NB4 (cell line): ENCODE measurements around the gene FAM83G.
"Not testable (repeated sequence)": the region's sequence is repeated elsewhere in the genome, so short reads cannot be mapped to it uniquely, and the experiment has no call there.

ENCODE experiments used
- CTCF ChIP-seq: IDR thresholded peaks from one replicate; pipeline ENCODE4 v1.5.1; 2012; ENCODE audit warnings: low read depth, low read length
- MYC ChIP-seq: IDR thresholded peaks from 2 replicates; pipeline ENCODE4 v1.6.1; 2011; ENCODE audit warnings: low read depth, low read length
- POLR2A ChIP-seq: IDR thresholded peaks from 2 replicates; pipeline ENCODE4 v1.6.1; 2011; ENCODE audit warnings: mild to moderate bottlenecking; ENCODE audit not compliant: insufficient read length; ENCODE audit errors: extremely low read depth
- TF ChIP-seq, protein P1 (sequence below): IDR thresholded peaks from 2 replicates; pipeline ENCODE4 v1.6.1; 2011; ENCODE audit warnings: low read depth, low read length

GRCh38 chr17:19043032-19043431 is 38.5 kb upstream of the FAM83G start:
- not testable (repeated sequence) for TF ChIP-seq CTCF, POLR2A, MYC
- TF ChIP-seq, protein P1, sequence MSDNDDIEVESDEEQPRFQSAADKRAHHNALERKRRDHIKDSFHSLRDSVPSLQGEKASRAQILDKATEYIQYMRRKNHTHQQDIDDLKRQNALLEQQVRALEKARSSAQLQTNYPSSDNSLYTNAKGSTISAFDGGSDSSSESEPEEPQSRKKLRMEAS = not testable (repeated sequence)
